ENCODE results near the gene IRX3. TPM values are rescaled to one million over a fixed set of nuclear protein-coding genes. Genes with fewer than 3 reads are reported as not detected.

IRX3 gene
- total RNA-seq, 1 experiment from 2014 or later: 27.7 TPM

GRCh38 chr16:54244061-54244886 lies 42.3 kb downstream of the IRX3 start:
- DNase-seq (ENCODE audit: low read depth): no peak
- in situ Hi-C loops (cut with HindIII; ENCODE audit: low pct_unique_long_range_greater_than_20kb, low sequenced_read_pairs): no loop called here

GRCh38 chr16:54243202-54243601 lies 43.4 kb downstream of the IRX3 start:
- no peak for DNase-seq (ENCODE audit: low read depth)
- in situ Hi-C loops (cut with HindIII; ENCODE audit: low pct_unique_long_range_greater_than_20kb, low sequenced_read_pairs): no loop called here

- in situ Hi-C loops (cut with HindIII; ENCODE audit: low pct_unique_long_range_greater_than_20kb, low sequenced_read_pairs): no loop called here
- peak; percentile 12 for DNase-seq (ENCODE audit: low read depth)
These were observed 44.4 kb downstream of the IRX3 start for GRCh38 chr16:54242199-54242598.

- in situ Hi-C loops (cut with HindIII; ENCODE audit: low pct_unique_long_range_greater_than_20kb, low sequenced_read_pairs): no loop called here
- no peak for DNase-seq (ENCODE audit: low read depth)
These were observed 45.1 kb downstream of the IRX3 start for GRCh38 chr16:54241525-54241924.

DNA sequence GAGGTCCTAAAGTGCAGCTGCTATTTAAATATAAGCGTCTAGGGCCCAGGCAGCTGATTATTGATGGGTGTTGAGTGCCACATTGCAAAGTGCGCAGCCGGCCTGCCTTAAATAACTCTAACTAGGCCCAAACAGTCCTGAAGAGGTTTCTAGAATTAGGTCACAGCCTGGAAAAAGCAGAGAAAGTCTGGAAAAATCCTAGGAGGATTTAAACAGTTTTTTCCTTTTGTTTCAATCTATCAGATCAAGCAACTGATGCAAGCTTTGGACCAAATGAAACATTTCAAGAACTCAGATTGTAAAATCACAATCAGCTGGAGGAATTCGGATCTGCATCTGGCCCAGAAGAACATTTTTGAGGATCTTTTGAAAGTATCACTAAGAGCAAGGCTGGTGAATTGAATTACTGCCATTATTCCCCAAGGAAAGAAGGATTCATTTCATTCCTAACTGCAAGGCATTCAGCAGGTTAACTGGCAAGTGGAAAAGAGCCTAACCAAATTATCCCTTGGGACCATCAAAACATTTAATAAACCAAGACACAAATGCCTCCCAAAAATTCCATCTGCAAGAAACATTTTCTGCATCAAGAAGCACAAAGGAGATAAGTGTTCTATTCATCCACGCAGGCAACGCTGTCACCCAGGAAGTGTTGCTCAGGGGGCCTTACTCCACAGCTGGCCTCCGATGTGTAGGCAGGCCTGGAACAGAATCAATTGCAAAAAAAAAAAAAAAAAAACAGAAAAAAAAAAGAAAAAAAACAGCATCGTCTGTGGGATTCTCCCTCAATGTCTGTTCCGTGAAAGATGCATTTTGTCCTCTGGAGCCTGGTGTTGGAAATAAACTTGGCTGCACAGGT lies 46.1 kb downstream of the IRX3 start:
- in situ Hi-C loops (cut with HindIII; ENCODE audit: low pct_unique_long_range_greater_than_20kb, low sequenced_read_pairs): no loop called here
- DNase-seq (ENCODE audit: low read depth): no peak

GRCh38 chr16:54239456-54239855 lies 47.1 kb downstream of the IRX3 start:
- in situ Hi-C loops (cut with HindIII; ENCODE audit: low pct_unique_long_range_greater_than_20kb, low sequenced_read_pairs): no loop called here
- DNase-seq (ENCODE audit: low read depth): no peak

- no peak for DNase-seq (ENCODE audit: low read depth)
- in situ Hi-C loops (cut with HindIII; ENCODE audit: low pct_unique_long_range_greater_than_20kb, low sequenced_read_pairs): no loop called here
These were observed 49.8 kb downstream of the IRX3 start for GRCh38 chr16:54236773-54237172.

DNA sequence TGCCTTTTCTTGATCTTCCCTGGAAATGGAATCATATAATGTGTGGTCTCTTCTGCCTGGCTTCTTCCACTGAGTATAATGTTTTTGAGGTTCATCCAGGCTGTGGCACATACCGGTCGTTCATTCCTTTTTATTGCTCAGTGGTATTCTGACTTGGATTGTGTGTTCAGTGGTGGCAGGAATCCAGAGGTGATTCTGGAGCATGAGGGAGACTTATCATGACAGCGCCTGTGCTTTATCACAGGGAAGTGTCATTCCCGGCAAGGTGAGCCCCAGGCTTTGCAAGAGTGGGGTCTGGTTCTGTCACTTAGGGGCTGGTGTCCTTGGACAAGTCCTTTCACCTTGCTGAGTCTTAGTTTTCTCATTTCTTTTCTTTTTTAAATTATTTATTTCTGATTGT lies 53.0 kb downstream of the IRX3 start:
- in situ Hi-C loops (cut with HindIII; ENCODE audit: low pct_unique_long_range_greater_than_20kb, low sequenced_read_pairs): no loop called here

More for the DNA sequence above, 53.0 kb downstream of the IRX3 start:
- DNase-seq (ENCODE audit: low read depth): no peak

Measured in Caki2 (cell line).